Vagina (tissue), 2 donors: ENCODE results near the gene KRTAP12-4. TPM values are rescaled to one million over a fixed set of nuclear protein-coding genes. Genes with fewer than 3 reads are reported as not detected.
"Not testable (repeated sequence)": the region's sequence is repeated elsewhere in the genome, so short reads cannot be mapped to it uniquely, and the experiment has no call there.

Source experiments
- DNase-seq, 2 donors: peaks; one replicate each; pipeline ENCODE4 v3.0.0-alpha.2; 2017; ENCODE audit errors: extremely low spot score in 2 of 2
- H3K27ac ChIP-seq: fragments of 200-600 bp; sonication (generic); one replicate; pipeline ENCODE4 v1.5.1; 2019
- H3K27me3 ChIP-seq: fragments of 200-600 bp; sonication (generic); one replicate; pipeline ENCODE4 v1.5.1; 2019
- H3K36me3 ChIP-seq, 2 donors: fragments of 200-600 bp; sonication (generic); one replicate each; pipeline ENCODE4 v1.5.1; 2017 to 2019
- H3K4me1 ChIP-seq: fragments of 200-600 bp; sonication (generic); one replicate; pipeline ENCODE4 v1.5.1; 2019
- H3K4me3 ChIP-seq, 2 donors: fragments of 200-600 bp; sonication (generic); 1 replicate in 1 of 2; 2 replicates in 1 of 2; pipeline ENCODE4 v1.5.1; 2016 to 2019
- H3K9me3 ChIP-seq: fragments of 200-600 bp; sonication (generic); one replicate; pipeline ENCODE4 v1.5.1; 2019
- CTCF ChIP-seq, 3 experiments: fragments of 450-650 bp in 2 of 3; fragments of 200-600 bp in 1 of 3; sonication (generic) in 1 of 3; IDR thresholded peaks; one replicate each; pipeline ENCODE4 v1.5.1; 2017 to 2019; ENCODE audit warnings: antibody characterized with exemption in 3 of 3, mild to moderate bottlenecking in 2 of 3, moderate library complexity in 2 of 3
- POLR2A ChIP-seq, 2 donors: fragments of 450-650 bp; IDR thresholded peaks; one replicate each; pipeline ENCODE4 v1.6.1; 2017; ENCODE audit warnings: antibody characterized with exemption in 2 of 2, mild to moderate bottlenecking in 2 of 2, moderate library complexity in 2 of 2
- POLR2AphosphoS5 ChIP-seq, 2 donors: sonication (generic); formaldehyde crosslinking; IDR thresholded peaks; one replicate each; pipeline ENCODE4 v1.9.0; 2017; ENCODE audit warnings: antibody characterized with exemption in 2 of 2, mild to moderate bottlenecking in 2 of 2, low read depth in 1 of 2; ENCODE audit not compliant: insufficient read depth in 1 of 2
- intact Hi-C: fragments of 100-400 bp; cut with DNase I; formaldehyde crosslinking; loops from one replicate; pipeline ENCODE4 v1.15.1; 2023
- total RNA-seq: library from RNA; depleted of rRNA; stranded (reverse); fragments of >200 nt; gene quantifications from one replicate; pipeline ENCODE4 v1.2.3, GENCODE V29; 2016

KRTAP12-4 gene
- total RNA-seq, 1 donor from 2014 or later: not detected

- H3K4me1 ChIP-seq: no peaks in the 10 kb centered on the region
- intact Hi-C loops: no loop called here
- no peak overlapping the region for H3K27ac ChIP-seq
- DNase-seq: peak; percentile 64 to 81
- no peaks in the 10 kb centered on the region for H3K9me3 ChIP-seq
- no peaks in the 10 kb centered on the region for H3K36me3 ChIP-seq
- no peak for TF ChIP-seq CTCF (IDR thresholded peaks at IDR 0.05)
- no peak for TF ChIP-seq POLR2A (IDR thresholded peaks at IDR 0.05)
- no peak for TF ChIP-seq POLR2AphosphoS5 (IDR thresholded peaks at IDR 0.05; ENCODE audit: insufficient read depth in 1 of 2, low read depth in 1 of 2)
- H3K27me3 ChIP-seq: no peaks in the 10 kb centered on the region
- H3K4me3 ChIP-seq: no peak overlapping the region
Observed at GRCh38 chr21:44694776-44695175, 40.3 kb upstream of the KRTAP12-4 start.

GRCh38 chr21:44692798-44693512 lies 38.5 kb upstream of the KRTAP12-4 start:
- Histone ChIP-seq H3K27ac (no peak overlapping the region), H3K4me1 (no peaks in the 10 kb centered on the region), H3K4me3 (no peak overlapping the region), H3K9me3 (no peaks in the 10 kb centered on the region), H3K27me3 (no peaks in the 10 kb centered on the region), H3K36me3 (no peaks in the 10 kb centered on the region)
- no peak for DNase-seq
- no peak for TF ChIP-seq POLR2AphosphoS5 (IDR thresholded peaks at IDR 0.05; ENCODE audit: insufficient read depth in 1 of 2, low read depth in 1 of 2)
- TF ChIP-seq CTCF (IDR thresholded peaks at IDR 0.05): no peak
- no peak for TF ChIP-seq POLR2A (IDR thresholded peaks at IDR 0.05)
- intact Hi-C loops: no loop called here

- no peaks in the 10 kb centered on the region for H3K9me3 ChIP-seq
- TF ChIP-seq POLR2A (IDR thresholded peaks at IDR 0.05) (no peak), CTCF (IDR thresholded peaks at IDR 0.05) (no peak), POLR2AphosphoS5 (IDR thresholded peaks at IDR 0.05; ENCODE audit: insufficient read depth in 1 of 2, low read depth in 1 of 2) (no peak)
- no peaks in the 10 kb centered on the region for H3K4me1 ChIP-seq
- H3K4me3 ChIP-seq: no peak overlapping the region
- H3K27ac ChIP-seq: no peak overlapping the region
- H3K27me3 ChIP-seq: no peaks in the 10 kb centered on the region
- DNase-seq: no peak
- no peaks in the 10 kb centered on the region for H3K36me3 ChIP-seq
- intact Hi-C loops: no loop called here
Observed at GRCh38 chr21:44691686-44692085, 37.2 kb upstream of the KRTAP12-4 start.

- intact Hi-C loops, H3K9me3 ChIP-seq, H3K4me1 ChIP-seq, H3K27ac ChIP-seq, H3K4me3 ChIP-seq, H3K36me3 ChIP-seq, H3K27me3 ChIP-seq: not testable (repeated sequence)
- DNase-seq: peak in 1 of 2 donors; percentile 52
Observed at GRCh38 chr21:44689740-44690139, 35.3 kb upstream of the KRTAP12-4 start.

- no peaks in the 10 kb centered on the region for H3K27me3 ChIP-seq
- peak; percentile 64 to 74 for DNase-seq
- H3K27ac ChIP-seq: no peak overlapping the region
- H3K4me3 ChIP-seq: no peak overlapping the region
- H3K36me3 ChIP-seq: no peaks in the 10 kb centered on the region
- H3K9me3 ChIP-seq: no peaks in the 10 kb centered on the region
- TF ChIP-seq POLR2AphosphoS5 (IDR thresholded peaks at IDR 0.05; ENCODE audit: insufficient read depth in 1 of 2, low read depth in 1 of 2) (no peak), CTCF (IDR thresholded peaks at IDR 0.05) (no peak), POLR2A (IDR thresholded peaks at IDR 0.05) (no peak)
- intact Hi-C loops: no loop called here
- H3K4me1 ChIP-seq: no peaks in the 10 kb centered on the region
Observed at GRCh38 chr21:44687671-44688070, 33.2 kb upstream of the KRTAP12-4 start.
